K562 (cell line): Measurements from ENCODE around the gene CYLC1. TPM values are rescaled to one million over a fixed set of nuclear protein-coding genes. Genes with fewer than 3 reads are reported as not detected.
A peak's percentile ranks its signal among the peaks of the same experiment; 100 is the strongest.

Experiments
- ATAC-seq: fragments of 200-7000 bp; cut with Tn5 transposase; 3 replicates; pipeline ENCODE4 v1.9.1; 2020; ENCODE audit warnings: moderate library complexity
- BruUV-seq: library from RNA; stranded (reverse); fragments of 400-500 nt; replicated peaks from 2 replicates; lab custom pipeline; 2021; lab: Mats Ljungman, UMichigan
- CTCF ChIA-PET: fragments of 300-600 bp; formaldehyde crosslinking; extraction: SDS; loops from one replicate; lab custom pipeline; 2021; ENCODE audit warnings: low intra/inter-chr PET ratio; lab: Yijun Ruan, JAX
- POLR2A ChIA-PET: fragments of 300-600, 350-650 bp; sonication (Branson Sonifier 250); formaldehyde crosslinking; extraction: SDS; loops from one replicate; lab custom pipeline; 2021; ENCODE audit warnings: antibody characterized with exemption, inconsistent platforms; lab: Yijun Ruan, JAX
- DNase-seq, 4 experiments: peaks; one replicate each; pipeline versions ENCODE4 v3.0.0 to v3.0.0-alpha.2; 2011 to 2018; ENCODE audit warnings: low spot score in 3 of 4, mixed read lengths in 3 of 4; ENCODE audit errors: extremely low read depth in 1 of 4
- FAIRE-seq: peaks from 2 replicates; lab custom pipeline; 2011; peaks lifted over from hg19 to GRCh38; lab: Jason Lieb, UNC
- H2AFZ ChIP-seq: 2 replicates; pipeline ENCODE4 v1.6.0; 2011; ENCODE audit warnings: low read depth, low read length, control low read depth, inconsistent platforms
- H3K27ac ChIP-seq: fragments of 200-600 bp; 3 replicates; pipeline ENCODE4 v1.8.0; 2011; ENCODE audit warnings: low read depth, mild to moderate bottlenecking, control low read depth, inconsistent platforms, low read length, moderate library complexity, mixed read lengths; ENCODE audit errors: extremely low read depth
- H3K27me3 ChIP-seq, 2 experiments: fragments of 300-600 bp in 1 of 2; 2 replicates in 1 of 2; 3 replicates in 1 of 2; pipeline versions ENCODE4 v1.6.0 to v1.8.0; 2011; ENCODE audit warnings: inconsistent platforms in 2 of 2, low read length in 2 of 2, mild to moderate bottlenecking in 1 of 2, mixed read lengths in 1 of 2, moderate library complexity in 1 of 2; ENCODE audit not compliant: control insufficient read depth in 2 of 2, insufficient read depth in 2 of 2
- H3K36me3 ChIP-seq: fragments of 300-600 bp; 3 replicates; pipeline ENCODE4 v1.8.0; 2011; ENCODE audit warnings: mild to moderate bottlenecking, low read length, inconsistent platforms; ENCODE audit not compliant: control insufficient read depth, insufficient read depth
- H3K4me1 ChIP-seq, 2 experiments: fragments of 200-600 bp in 1 of 2; replicated peaks in 1 of 2; 2 replicates in 1 of 2; 3 replicates in 1 of 2; pipeline versions ENCODE4 v1.5.1 to v1.8.0; 2011; ENCODE audit warnings: inconsistent platforms in 2 of 2, low read length in 2 of 2, mild to moderate bottlenecking in 1 of 2, mixed read lengths in 1 of 2, moderate library complexity in 1 of 2; ENCODE audit not compliant: control insufficient read depth in 2 of 2, insufficient read depth in 2 of 2
- H3K4me2 ChIP-seq: 2 replicates; pipeline ENCODE4 v1.6.1; 2011; ENCODE audit warnings: low read length, control low read depth, inconsistent platforms, mixed read lengths; ENCODE audit not compliant: insufficient read depth
- H3K4me3 ChIP-seq: fragments of 200-600 bp; sonication (generic), shearing (Covaris generic); 2 replicates; pipeline ENCODE4 v1.5.1; 2016; ENCODE audit warnings: control low read depth, inconsistent platforms
- H3K79me2 ChIP-seq: fragments of 200-600 bp; 3 replicates; pipeline ENCODE4 v1.8.0; 2011; ENCODE audit warnings: low read length, inconsistent platforms; ENCODE audit not compliant: control insufficient read depth, insufficient read depth
- H3K9ac ChIP-seq, 2 experiments: 2 replicates each; pipeline versions ENCODE4 v1.6.0 to v1.6.1; 2011; ENCODE audit warnings: low read depth in 2 of 2, low read length in 2 of 2, control low read depth in 1 of 2, inconsistent platforms in 1 of 2, mild to moderate bottlenecking in 1 of 2, mixed read lengths in 1 of 2; ENCODE audit not compliant: insufficient read depth in 1 of 2
- H3K9me1 ChIP-seq: one replicate; pipeline ENCODE4 v1.6.0; 2011; ENCODE audit warnings: inconsistent platforms, mild to moderate bottlenecking, low read length, moderate library complexity; ENCODE audit not compliant: control insufficient read depth, insufficient read depth
- H3K9me3 ChIP-seq: replicated peaks from 2 replicates; pipeline ENCODE4 v1.5.1; 2011; ENCODE audit warnings: low read depth, low read length, inconsistent platforms; ENCODE audit not compliant: control insufficient read depth, insufficient read depth
- H4K20me1 ChIP-seq: replicated peaks from 2 replicates; pipeline ENCODE4 v1.6.1; 2011; ENCODE audit warnings: low read length, inconsistent platforms, mixed read lengths; ENCODE audit not compliant: control insufficient read depth, insufficient read depth
- IFI16 ChIP-seq: fragments of 250-450 bp; sonication (Bioruptor Pico); IDR thresholded peaks from 2 replicates; pipeline ENCODE4 v2.1.2; 2022; ENCODE audit warnings: mild to moderate bottlenecking, inconsistent platforms
- RAD21 ChIP-seq, 2 experiments: fragments of 250-450 bp in 1 of 2; fragments of 450-650 bp in 1 of 2; sonication (Bioruptor Pico) in 1 of 2; formaldehyde crosslinking in 1 of 2; IDR thresholded peaks in 1 of 2; conservative IDR thresholded peaks in 1 of 2; 2 replicates each; pipeline versions ENCODE4 v1.4.0 to v1.8.0; 2020 to 2022; ENCODE audit warnings: mild to moderate bottlenecking in 2 of 2, moderate library complexity in 1 of 2
- SAFB2 ChIP-seq: fragments of 200-400 bp; formaldehyde crosslinking; IDR thresholded peaks from 2 replicates; pipeline ENCODE4 v1.6.1; 2018; ENCODE audit warnings: borderline replicate concordance, low read length, low read depth, moderate library complexity; ENCODE audit not compliant: severe bottlenecking
- SMAD1 ChIP-seq: fragments of 150-350 bp; IDR thresholded peaks from 2 replicates; pipeline ENCODE4 v1.6.1; 2014; ENCODE audit warnings: low read length, low read depth; ENCODE audit not compliant: partially characterized antibody
- WGBS: fragments of 100-300 bp; shearing (Covaris generic); methylation state at CpG from one replicate; pipeline ENCODE4 v1.1.6; 2016; ENCODE audit warnings: low coverage, mixed read lengths; ENCODE audit not compliant: insufficient coverage; ENCODE audit errors: missing lambda C conversion rate; 5-methylcytosine and 5-hydroxymethylcytosine counted together
- in situ Hi-C: fragments of 300-500 bp; cut with MboI; formaldehyde crosslinking; loops from 4 replicates; pipeline ENCODE4 v1.15.0; 2018; ENCODE audit warnings: inconsistent platforms, mixed read lengths
- intact Hi-C: fragments of 100-400 bp; cut with micrococcal nuclease; formaldehyde crosslinking; loops from 2 replicates; pipeline ENCODE4 v1.14.2; 2022
- polyA plus RNA-seq, 8 experiments: library from polyadenylated mRNA; depleted of rRNA in 4 of 8; stranded (reverse) in 5 of 8; unstranded in 3 of 8; fragments of >200 nt; fragmentation: Nextera tagmentation in 2 of 8; fragmentation: Illumina TruSeq in 1 of 8; extraction: Ambion mirVana in 2 of 8; extraction: Trizol in 1 of 8; gene quantifications; 2 replicates each; pipeline versions ENCODE4 v1.2.1 to v1.2.3, GENCODE V29; 2011 to 2014; ENCODE audit warnings: inconsistent platforms in 1 of 8, missing spikeins in 1 of 8
- total RNA-seq, 7 experiments: library from RNA; depleted of rRNA in 6 of 7; stranded (reverse); fragments of >200 nt in 6 of 7; fragmentation: Illumina TruSeq in 2 of 7; extraction: Trizol in 2 of 7; gene quantifications; 2 replicates each; pipeline versions ENCODE4 v1.2.1 to v1.2.3, GENCODE V29; 2011 to 2021; ENCODE audit warnings: low replicate concordance in 1 of 7
- TF ChIP-seq, protein P1 (sequence below): fragments of 250-450 bp; sonication (Bioruptor Pico); IDR thresholded peaks from 2 replicates; pipeline ENCODE4 v1.5.0; 2021
- TF ChIP-seq, protein P2 (sequence below), 3 experiments: IDR thresholded peaks in 2 of 3; conservative IDR thresholded peaks in 1 of 3; 2 replicates each; pipeline ENCODE4 v1.5.1; 2011 to 2012; ENCODE audit warnings: low read length in 3 of 3, mild to moderate bottlenecking in 3 of 3, control low read depth in 2 of 3, improper control_type of control experiment in 1 of 3, inconsistent platforms in 1 of 3, low read depth in 1 of 3, mixed read lengths in 1 of 3, moderate library complexity in 1 of 3; ENCODE audit not compliant: insufficient read depth in 2 of 3
- TF ChIP-seq, protein P3 (sequence below): fragments of 450-650 bp; IDR thresholded peaks from 2 replicates; pipeline ENCODE4 v1.6.1; 2016; ENCODE audit warnings: mild to moderate bottlenecking, moderate library complexity

Gene CYLC1
- total and polyA plus RNA-seq, 9 of the 15 experiments (the other 6 are each of a cell fraction or from before 2014, with no cell fraction given) = not detected

DNA sequence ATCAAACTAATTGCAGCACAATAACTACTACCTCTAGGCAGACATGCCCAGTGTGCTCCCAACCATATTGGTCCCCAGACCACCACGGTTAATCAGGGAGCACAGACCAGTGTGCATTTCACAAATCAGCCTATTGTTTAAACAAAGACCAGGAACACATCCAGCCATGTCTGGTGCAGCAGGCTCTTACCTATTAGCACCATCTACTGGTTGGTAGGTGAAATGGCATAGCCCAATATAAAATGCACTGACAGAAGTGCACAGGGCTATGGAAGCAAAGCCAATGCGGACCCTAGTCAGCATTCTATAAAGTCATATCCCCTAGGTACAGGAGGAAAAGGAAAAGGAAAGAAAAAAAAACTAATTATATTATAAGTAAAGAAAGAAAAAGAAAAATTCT lies 15.5 kb upstream of the CYLC1 start:
- Histone ChIP-seq H3K36me3 (no peaks in the 10 kb centered on the region), H3K27ac (no peak overlapping the region), H3K4me3 (no peak overlapping the region), H3K27me3 (no peaks in the 10 kb centered on the region), H2AFZ (no peak overlapping the region), H3K4me2 (no peak overlapping the region), H3K9ac (no peak overlapping the region), H3K9me3 (no peaks in the 10 kb centered on the region), H3K9me1 (no peaks in the 10 kb centered on the region), H3K4me1 (no peaks in the 10 kb centered on the region), H4K20me1 (no peaks in the 10 kb centered on the region), H3K79me2 (no peaks in the 10 kb centered on the region)
- in situ Hi-C loops = no loop called here
- ATAC-seq (peak; percentile 42; the same call in 1 of the 3 replicates), DNase-seq (peak; percentile 9 to 13 (median 12)), FAIRE-seq (no peak)
- no TSS peak for BruUV-seq
- ChIA-PET POLR2A (no interaction called here), CTCF (no interaction called here)
- 0% methylated on average over 2 of the region's 2 CpGs for WGBS
- intact Hi-C loops = loop anchor here (5.0 kb wide), 1 partner anchor 838 kb away; no protein-coding TSS in a partner anchor
- TF ChIP-seq, protein P1, sequence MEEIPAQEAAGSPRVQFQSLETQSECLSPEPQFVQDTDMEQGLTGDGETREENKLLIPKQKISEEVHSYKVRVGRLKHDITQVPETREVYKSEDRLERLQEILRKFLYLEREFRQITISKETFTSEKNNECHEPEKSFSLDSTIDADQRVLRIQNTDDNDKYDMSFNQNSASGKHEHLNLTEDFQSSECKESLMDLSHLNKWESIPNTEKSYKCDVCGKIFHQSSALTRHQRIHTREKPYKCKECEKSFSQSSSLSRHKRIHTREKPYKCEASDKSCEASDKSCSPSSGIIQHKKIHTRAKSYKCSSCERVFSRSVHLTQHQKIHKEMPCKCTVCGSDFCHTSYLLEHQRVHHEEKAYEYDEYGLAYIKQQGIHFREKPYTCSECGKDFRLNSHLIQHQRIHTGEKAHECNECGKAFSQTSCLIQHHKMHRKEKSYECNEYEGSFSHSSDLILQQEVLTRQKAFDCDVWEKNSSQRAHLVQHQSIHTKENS (CRISPR knock-in tag) = no peak
- TF ChIP-seq SMAD1 (no peak), SAFB2 (no peak), IFI16 (no peak), RAD21 (CRISPR knock-in tag; conservative IDR thresholded peaks at IDR 0.05 in 1 of 2, IDR thresholded peaks at IDR 0.05 in 1 of 2) (peak in 1 of 2 experiments; percentile 34; a peak in 2 of 4 replicates)
- TF ChIP-seq, protein P2, sequence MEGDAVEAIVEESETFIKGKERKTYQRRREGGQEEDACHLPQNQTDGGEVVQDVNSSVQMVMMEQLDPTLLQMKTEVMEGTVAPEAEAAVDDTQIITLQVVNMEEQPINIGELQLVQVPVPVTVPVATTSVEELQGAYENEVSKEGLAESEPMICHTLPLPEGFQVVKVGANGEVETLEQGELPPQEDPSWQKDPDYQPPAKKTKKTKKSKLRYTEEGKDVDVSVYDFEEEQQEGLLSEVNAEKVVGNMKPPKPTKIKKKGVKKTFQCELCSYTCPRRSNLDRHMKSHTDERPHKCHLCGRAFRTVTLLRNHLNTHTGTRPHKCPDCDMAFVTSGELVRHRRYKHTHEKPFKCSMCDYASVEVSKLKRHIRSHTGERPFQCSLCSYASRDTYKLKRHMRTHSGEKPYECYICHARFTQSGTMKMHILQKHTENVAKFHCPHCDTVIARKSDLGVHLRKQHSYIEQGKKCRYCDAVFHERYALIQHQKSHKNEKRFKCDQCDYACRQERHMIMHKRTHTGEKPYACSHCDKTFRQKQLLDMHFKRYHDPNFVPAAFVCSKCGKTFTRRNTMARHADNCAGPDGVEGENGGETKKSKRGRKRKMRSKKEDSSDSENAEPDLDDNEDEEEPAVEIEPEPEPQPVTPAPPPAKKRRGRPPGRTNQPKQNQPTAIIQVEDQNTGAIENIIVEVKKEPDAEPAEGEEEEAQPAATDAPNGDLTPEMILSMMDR (IDR thresholded peaks at IDR 0.05 in 2 of 3, conservative IDR thresholded peaks at IDR 0.05 in 1 of 3; ENCODE audit: insufficient read depth in 2 of 3, low read depth in 1 of 3, low read length in 3 of 3) = peak; percentile 10 to 55 (median 50); a peak in 4 of 6 replicates
- TF ChIP-seq, protein P3, sequence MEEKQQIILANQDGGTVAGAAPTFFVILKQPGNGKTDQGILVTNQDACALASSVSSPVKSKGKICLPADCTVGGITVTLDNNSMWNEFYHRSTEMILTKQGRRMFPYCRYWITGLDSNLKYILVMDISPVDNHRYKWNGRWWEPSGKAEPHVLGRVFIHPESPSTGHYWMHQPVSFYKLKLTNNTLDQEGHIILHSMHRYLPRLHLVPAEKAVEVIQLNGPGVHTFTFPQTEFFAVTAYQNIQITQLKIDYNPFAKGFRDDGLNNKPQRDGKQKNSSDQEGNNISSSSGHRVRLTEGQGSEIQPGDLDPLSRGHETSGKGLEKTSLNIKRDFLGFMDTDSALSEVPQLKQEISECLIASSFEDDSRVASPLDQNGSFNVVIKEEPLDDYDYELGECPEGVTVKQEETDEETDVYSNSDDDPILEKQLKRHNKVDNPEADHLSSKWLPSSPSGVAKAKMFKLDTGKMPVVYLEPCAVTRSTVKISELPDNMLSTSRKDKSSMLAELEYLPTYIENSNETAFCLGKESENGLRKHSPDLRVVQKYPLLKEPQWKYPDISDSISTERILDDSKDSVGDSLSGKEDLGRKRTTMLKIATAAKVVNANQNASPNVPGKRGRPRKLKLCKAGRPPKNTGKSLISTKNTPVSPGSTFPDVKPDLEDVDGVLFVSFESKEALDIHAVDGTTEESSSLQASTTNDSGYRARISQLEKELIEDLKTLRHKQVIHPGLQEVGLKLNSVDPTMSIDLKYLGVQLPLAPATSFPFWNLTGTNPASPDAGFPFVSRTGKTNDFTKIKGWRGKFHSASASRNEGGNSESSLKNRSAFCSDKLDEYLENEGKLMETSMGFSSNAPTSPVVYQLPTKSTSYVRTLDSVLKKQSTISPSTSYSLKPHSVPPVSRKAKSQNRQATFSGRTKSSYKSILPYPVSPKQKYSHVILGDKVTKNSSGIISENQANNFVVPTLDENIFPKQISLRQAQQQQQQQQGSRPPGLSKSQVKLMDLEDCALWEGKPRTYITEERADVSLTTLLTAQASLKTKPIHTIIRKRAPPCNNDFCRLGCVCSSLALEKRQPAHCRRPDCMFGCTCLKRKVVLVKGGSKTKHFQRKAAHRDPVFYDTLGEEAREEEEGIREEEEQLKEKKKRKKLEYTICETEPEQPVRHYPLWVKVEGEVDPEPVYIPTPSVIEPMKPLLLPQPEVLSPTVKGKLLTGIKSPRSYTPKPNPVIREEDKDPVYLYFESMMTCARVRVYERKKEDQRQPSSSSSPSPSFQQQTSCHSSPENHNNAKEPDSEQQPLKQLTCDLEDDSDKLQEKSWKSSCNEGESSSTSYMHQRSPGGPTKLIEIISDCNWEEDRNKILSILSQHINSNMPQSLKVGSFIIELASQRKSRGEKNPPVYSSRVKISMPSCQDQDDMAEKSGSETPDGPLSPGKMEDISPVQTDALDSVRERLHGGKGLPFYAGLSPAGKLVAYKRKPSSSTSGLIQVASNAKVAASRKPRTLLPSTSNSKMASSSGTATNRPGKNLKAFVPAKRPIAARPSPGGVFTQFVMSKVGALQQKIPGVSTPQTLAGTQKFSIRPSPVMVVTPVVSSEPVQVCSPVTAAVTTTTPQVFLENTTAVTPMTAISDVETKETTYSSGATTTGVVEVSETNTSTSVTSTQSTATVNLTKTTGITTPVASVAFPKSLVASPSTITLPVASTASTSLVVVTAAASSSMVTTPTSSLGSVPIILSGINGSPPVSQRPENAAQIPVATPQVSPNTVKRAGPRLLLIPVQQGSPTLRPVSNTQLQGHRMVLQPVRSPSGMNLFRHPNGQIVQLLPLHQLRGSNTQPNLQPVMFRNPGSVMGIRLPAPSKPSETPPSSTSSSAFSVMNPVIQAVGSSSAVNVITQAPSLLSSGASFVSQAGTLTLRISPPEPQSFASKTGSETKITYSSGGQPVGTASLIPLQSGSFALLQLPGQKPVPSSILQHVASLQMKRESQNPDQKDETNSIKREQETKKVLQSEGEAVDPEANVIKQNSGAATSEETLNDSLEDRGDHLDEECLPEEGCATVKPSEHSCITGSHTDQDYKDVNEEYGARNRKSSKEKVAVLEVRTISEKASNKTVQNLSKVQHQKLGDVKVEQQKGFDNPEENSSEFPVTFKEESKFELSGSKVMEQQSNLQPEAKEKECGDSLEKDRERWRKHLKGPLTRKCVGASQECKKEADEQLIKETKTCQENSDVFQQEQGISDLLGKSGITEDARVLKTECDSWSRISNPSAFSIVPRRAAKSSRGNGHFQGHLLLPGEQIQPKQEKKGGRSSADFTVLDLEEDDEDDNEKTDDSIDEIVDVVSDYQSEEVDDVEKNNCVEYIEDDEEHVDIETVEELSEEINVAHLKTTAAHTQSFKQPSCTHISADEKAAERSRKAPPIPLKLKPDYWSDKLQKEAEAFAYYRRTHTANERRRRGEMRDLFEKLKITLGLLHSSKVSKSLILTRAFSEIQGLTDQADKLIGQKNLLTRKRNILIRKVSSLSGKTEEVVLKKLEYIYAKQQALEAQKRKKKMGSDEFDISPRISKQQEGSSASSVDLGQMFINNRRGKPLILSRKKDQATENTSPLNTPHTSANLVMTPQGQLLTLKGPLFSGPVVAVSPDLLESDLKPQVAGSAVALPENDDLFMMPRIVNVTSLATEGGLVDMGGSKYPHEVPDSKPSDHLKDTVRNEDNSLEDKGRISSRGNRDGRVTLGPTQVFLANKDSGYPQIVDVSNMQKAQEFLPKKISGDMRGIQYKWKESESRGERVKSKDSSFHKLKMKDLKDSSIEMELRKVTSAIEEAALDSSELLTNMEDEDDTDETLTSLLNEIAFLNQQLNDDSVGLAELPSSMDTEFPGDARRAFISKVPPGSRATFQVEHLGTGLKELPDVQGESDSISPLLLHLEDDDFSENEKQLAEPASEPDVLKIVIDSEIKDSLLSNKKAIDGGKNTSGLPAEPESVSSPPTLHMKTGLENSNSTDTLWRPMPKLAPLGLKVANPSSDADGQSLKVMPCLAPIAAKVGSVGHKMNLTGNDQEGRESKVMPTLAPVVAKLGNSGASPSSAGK = no peak
